NT2/D1 (cell line): ENCODE measurements around the gene ADIPOR1.

Experiments used
- SUZ12 ChIP-seq: IDR thresholded peaks from 2 replicates; pipeline ENCODE4 v1.6.1; 2011; ENCODE audit not compliant: insufficient read length, insufficient read depth; ENCODE audit errors: extremely low read depth
- YY1 ChIP-seq: IDR thresholded peaks from 2 replicates; pipeline ENCODE4 v1.6.1; 2011; ENCODE audit not compliant: insufficient read length, insufficient read depth
- ZNF274 ChIP-seq: IDR thresholded peaks from 2 replicates; pipeline ENCODE4 v1.6.1; 2011; ENCODE audit warnings: mild to moderate bottlenecking, low read depth, low read length

DNA sequence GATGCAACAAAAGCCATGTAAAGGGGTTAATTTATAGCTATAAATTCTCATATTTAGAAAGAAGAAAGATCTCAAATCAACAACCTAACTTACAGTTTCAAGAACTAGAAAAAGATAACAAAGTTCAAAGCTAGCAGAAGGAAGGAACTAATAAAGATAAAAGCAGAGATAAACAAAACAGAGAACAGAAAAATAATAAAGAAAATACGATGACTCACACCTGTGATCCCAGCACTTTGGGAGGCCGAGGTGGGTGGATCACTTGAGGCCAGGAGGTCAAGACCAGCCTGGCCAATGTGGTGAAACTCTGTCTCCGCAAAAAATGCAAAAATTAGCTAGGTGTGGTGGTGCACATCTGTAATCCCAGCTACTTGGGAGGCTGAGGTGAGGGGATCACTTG lies 36.6 kb upstream of the ADIPOR1 start:
- TF ChIP-seq ZNF274 (no peak), SUZ12 (no peak), YY1 (no peak)
